ENCODE results near the gene ONECUT2. TPM values are rescaled to one million over a fixed set of nuclear protein-coding genes. Genes with fewer than 3 reads are reported as not detected.

The ONECUT2 gene
- total RNA-seq, 1 experiment from 2014 or later = under 0.01 TPM

GRCh38 chr18:57431002-57431382 lies 4.2 kb upstream of the ONECUT2 start:
- DNase-seq (ENCODE audit: low read depth) = no peak

- no peak for DNase-seq (ENCODE audit: low read depth)
Observed at GRCh38 chr18:57431467-57432080, 3.6 kb upstream of the ONECUT2 start.

- DNase-seq (ENCODE audit: low read depth) = no peak
Observed at GRCh38 chr18:57432140-57432539, 3.0 kb upstream of the ONECUT2 start.

- DNase-seq (ENCODE audit: low read depth) = no peak
Observed at GRCh38 chr18:57432751-57433400, 2.3 kb upstream of the ONECUT2 start.

GRCh38 chr18:57433482-57433881 lies 1.7 kb upstream of the ONECUT2 start:
- DNase-seq (ENCODE audit: low read depth) = no peak

GRCh38 chr18:57433934-57434535 lies 1.1 kb upstream of the ONECUT2 start:
- DNase-seq (ENCODE audit: low read depth) = no peak

GRCh38 chr18:57435846-57436190 lies 644 bp downstream of the ONECUT2 start:
- DNase-seq (ENCODE audit: low read depth) = no peak

GRCh38 chr18:57436191-57436964 lies 1.2 kb downstream of the ONECUT2 start:
- DNase-seq (ENCODE audit: low read depth) = no peak

- no peak for DNase-seq (ENCODE audit: low read depth)
Observed at GRCh38 chr18:57436965-57437333, 1.8 kb downstream of the ONECUT2 start.

- no peak for DNase-seq (ENCODE audit: low read depth)
Observed at GRCh38 chr18:57437402-57437765, 2.2 kb downstream of the ONECUT2 start.

GRCh38 chr18:57437766-57438671 lies 2.8 kb downstream of the ONECUT2 start:
- DNase-seq (ENCODE audit: low read depth) = peak; percentile 49

- DNase-seq (ENCODE audit: low read depth) = no peak
Observed at GRCh38 chr18:57438743-57439608, 3.8 kb downstream of the ONECUT2 start.

GRCh38 chr18:57439609-57439968 lies 4.4 kb downstream of the ONECUT2 start:
- DNase-seq (ENCODE audit: low read depth) = no peak

GRCh38 chr18:57439985-57440330 lies 4.8 kb downstream of the ONECUT2 start:
- no peak for DNase-seq (ENCODE audit: low read depth)

GRCh38 chr18:57440331-57441070 lies 5.3 kb downstream of the ONECUT2 start:
- DNase-seq (ENCODE audit: low read depth) = no peak

- DNase-seq (ENCODE audit: low read depth) = no peak
Observed at GRCh38 chr18:57441071-57441794, 6.1 kb downstream of the ONECUT2 start.

GRCh38 chr18:57443247-57443646 lies 8.1 kb downstream of the ONECUT2 start:
- no peak for DNase-seq (ENCODE audit: low read depth)

GRCh38 chr18:57443702-57444101 lies 8.5 kb downstream of the ONECUT2 start:
- DNase-seq (ENCODE audit: low read depth) = no peak

- DNase-seq (ENCODE audit: low read depth) = no peak
Observed at GRCh38 chr18:57444301-57444759, 9.2 kb downstream of the ONECUT2 start.
